ENCODE measurements around the gene VPREB3. TPM values are rescaled to one million over a fixed set of nuclear protein-coding genes. Genes with fewer than 3 reads are reported as not detected.

VPREB3 gene
- total RNA-seq, 2 donors from 2014 or later: not detected

DNA sequence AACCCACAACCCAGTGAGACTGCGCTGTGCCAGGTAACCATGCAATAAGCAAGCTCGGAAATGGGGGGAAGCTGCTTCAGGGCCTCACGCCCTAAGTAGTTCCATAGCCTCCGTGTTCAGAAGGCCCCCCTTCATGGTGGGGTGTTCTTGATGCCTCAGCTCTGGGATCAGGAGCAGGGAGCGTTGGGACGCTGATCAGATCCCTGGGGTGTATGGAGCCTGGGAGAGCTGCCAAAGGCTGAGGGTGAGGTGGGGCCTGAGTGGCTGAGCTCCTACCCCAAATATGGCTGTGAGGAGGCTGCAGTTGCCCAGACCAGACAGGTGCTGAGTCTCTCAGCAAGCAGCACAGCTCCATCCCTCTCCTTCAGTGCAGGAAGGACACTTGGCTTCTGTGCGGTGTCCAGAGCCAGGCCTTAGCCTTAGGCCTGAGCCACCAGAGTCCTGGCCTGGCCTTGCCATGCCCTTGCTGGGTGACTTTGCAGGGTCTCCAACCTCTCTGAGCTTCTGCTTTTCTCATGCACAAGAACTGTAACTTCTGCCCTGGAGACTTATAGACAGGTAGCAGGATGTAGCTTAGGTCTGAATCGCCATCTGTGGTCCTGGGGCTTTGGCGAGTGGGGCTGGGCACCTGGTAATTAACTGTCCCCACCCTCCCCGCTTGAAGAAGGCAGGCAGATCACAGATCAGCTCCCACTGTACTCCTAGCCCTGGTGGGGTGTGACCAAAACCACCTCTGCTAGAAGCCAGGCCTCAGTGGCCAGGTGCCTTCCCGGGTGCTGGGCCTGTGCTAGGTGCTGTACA, 23.8 kb upstream of the VPREB3 start:
- H3K9me3 ChIP-seq: no peaks in the 10 kb centered on the region
- peaks cover 0 to 46% of the 10 kb centered on the region in 2 donors for H3K4me1 ChIP-seq
- TF ChIP-seq, protein P1, sequence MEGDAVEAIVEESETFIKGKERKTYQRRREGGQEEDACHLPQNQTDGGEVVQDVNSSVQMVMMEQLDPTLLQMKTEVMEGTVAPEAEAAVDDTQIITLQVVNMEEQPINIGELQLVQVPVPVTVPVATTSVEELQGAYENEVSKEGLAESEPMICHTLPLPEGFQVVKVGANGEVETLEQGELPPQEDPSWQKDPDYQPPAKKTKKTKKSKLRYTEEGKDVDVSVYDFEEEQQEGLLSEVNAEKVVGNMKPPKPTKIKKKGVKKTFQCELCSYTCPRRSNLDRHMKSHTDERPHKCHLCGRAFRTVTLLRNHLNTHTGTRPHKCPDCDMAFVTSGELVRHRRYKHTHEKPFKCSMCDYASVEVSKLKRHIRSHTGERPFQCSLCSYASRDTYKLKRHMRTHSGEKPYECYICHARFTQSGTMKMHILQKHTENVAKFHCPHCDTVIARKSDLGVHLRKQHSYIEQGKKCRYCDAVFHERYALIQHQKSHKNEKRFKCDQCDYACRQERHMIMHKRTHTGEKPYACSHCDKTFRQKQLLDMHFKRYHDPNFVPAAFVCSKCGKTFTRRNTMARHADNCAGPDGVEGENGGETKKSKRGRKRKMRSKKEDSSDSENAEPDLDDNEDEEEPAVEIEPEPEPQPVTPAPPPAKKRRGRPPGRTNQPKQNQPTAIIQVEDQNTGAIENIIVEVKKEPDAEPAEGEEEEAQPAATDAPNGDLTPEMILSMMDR (IDR thresholded peaks at IDR 0.05): no peak
- H3K27ac ChIP-seq: peak overlapping the region; percentile 55 to 66
- H3K36me3 ChIP-seq: no peaks in the 10 kb centered on the region
- no peaks in the 10 kb centered on the region for H3K27me3 ChIP-seq
- no peak overlapping the region for H3K4me3 ChIP-seq
- no peak for DNase-seq (ENCODE audit: low spot score)

DNA sequence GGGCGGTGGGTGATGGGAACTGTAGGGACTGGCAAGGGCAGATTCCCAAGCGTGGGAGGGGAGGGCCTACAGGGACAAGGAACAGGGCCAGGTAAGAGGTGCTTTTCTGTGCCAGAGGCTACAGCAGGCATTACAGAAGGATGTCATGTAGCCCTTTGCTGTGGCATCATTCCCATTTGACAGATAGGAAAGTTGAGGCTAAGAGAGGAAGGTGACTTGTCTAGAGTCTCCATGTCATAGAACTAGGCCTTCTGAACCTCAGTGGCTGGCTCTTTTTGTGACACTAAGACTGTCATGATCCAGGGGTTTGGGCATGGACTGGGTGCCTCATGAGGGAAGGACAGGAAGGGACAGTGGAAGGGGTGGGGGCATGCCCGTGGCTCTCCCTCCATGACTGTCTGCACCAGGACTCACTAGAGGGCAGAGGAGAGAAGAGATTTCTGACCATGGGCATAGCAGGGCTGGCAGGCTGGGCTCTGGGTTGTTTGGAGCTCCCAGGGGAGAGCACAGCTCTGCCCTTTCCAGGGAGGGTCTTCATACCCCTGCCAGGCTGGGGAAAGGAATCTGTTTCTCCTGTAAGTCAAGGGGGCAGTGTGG, 21.7 kb upstream of the VPREB3 start:
- H3K27me3 ChIP-seq: no peaks in the 10 kb centered on the region
- H3K4me1 ChIP-seq: peaks cover 0 to 49% of the 10 kb centered on the region in 2 donors
- no peak for DNase-seq (ENCODE audit: low spot score)
- TF ChIP-seq, protein P1 (IDR thresholded peaks at IDR 0.05): peak in 1 of 2 donors; percentile 19
- H3K9me3 ChIP-seq: no peaks in the 10 kb centered on the region
- H3K27ac ChIP-seq: peak overlapping the region; percentile 23 to 87
- no peaks in the 10 kb centered on the region for H3K36me3 ChIP-seq
- H3K4me3 ChIP-seq: no peak overlapping the region

DNA sequence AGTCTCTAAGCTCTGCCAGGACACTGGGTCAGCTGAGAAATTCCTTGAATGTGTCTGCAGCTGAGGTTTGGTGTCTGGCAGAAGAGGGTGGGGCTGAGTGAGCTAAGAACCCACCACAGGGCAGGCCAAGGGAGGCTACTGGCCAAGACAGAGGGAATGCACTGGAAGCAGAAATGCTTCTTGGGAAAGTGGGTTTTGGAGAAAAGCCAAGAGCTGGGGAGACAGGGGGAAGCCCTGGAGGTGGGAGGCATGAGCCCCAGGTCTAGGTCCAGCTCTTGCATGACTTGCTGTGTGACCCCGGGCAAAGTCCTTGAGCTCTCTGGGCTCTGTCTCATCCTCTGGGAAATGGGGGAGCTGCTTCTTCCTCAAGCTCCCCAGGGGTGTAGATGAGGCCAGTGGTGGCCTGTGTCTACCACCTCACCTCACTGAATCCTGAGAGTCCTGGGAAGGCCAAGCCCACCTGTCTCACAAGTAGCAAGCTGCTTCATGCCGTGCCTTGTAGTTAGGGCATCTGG, 20.8 kb upstream of the VPREB3 start:
- TF ChIP-seq, protein P1 (IDR thresholded peaks at IDR 0.05): no peak
- no peaks in the 10 kb centered on the region for H3K9me3 ChIP-seq
- H3K27me3 ChIP-seq: no peaks in the 10 kb centered on the region
- peak overlapping the region; percentile 79 to 87 for H3K27ac ChIP-seq
- peaks cover 0 to 51% of the 10 kb centered on the region in 2 donors for H3K4me1 ChIP-seq
- no peaks in the 10 kb centered on the region for H3K36me3 ChIP-seq
- no peak overlapping the region for H3K4me3 ChIP-seq
- no peak for DNase-seq (ENCODE audit: low spot score)

DNA sequence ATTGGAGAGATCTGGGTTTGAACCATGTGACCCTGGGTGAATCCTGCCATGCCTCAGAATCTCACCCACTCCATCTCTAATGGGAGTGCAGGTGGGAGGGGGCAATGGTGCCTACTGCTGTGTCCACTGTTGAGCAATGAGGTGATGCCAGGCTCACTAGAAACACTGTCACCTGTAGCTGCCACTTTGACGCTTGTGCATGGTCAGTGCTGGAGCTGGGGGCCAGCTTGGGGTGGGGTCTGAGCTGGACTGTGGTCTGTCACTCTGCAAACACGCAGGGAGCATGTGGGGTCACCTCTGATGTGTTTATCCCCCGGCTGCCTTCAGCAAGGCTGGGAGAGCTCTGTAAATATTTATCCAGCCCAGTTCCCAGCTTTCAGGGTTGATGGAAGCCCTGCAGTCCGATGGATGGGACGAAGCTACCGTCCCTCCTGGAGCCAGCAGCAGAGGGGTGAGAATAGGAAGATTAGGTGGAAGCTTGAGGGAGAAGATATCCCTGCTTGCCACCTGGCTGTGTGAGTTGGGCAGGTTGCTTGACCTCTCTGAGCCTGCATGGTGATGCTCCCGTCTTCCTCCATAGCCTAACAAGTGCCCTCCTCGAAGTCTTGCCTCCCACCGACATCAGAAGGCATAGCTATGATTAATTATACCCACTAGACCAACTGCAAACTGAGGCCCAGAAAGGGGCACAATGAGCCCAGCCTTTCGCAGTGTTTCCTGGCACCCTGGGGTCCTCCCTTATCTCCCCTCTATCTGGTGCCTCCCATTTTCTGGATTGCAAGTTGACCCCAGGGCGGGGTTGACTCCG, 20.1 kb upstream of the VPREB3 start:
- no peak overlapping the region for H3K4me3 ChIP-seq
- H3K27me3 ChIP-seq: no peaks in the 10 kb centered on the region
- DNase-seq (ENCODE audit: low spot score): no peak
- peak overlapping the region; percentile 79 to 87 for H3K27ac ChIP-seq
- TF ChIP-seq, protein P1 (IDR thresholded peaks at IDR 0.05): no peak
- no peaks in the 10 kb centered on the region for H3K9me3 ChIP-seq
- no peaks in the 10 kb centered on the region for H3K36me3 ChIP-seq
- H3K4me1 ChIP-seq: peaks cover 0 to 51% of the 10 kb centered on the region in 2 donors

DNA sequence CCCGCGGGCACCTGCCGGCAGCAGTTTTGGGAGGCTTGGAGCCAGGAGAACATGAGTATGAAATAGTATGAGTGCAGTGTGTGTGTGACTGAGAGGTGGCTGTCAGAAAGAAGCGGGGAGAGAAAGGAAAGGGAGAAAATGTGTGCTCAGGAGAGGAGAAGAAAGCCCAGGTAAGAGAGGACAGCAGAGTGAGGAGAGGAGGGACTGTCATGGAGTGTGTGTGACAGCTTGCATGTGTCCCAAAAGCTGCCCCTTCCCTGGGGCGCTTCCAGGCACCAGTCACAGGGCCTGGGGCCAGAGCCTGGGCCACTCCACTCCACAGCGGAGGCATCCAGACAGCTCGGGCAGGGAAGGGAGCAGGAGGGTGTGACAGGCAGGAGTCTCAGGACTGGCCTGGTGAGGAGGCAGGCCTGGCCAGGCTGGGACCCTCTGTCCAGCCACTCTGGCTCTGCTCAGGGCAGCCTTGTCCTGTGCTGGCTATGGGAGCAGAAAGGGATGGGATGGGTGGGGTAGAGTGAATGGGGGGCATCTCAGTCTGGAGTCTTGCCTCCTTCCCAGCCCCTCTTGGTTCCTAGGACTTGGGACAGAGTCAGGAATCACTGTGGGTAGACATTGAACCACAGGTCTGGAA, 19.4 kb upstream of the VPREB3 start:
- Histone ChIP-seq H3K4me1 (peaks cover 0 to 58% of the 10 kb centered on the region in 2 donors), H3K4me3 (peak overlapping the region in 1 of 2 donors; percentile 56), H3K27ac (peak overlapping the region; percentile 79 to 87), H3K27me3 (no peaks in the 10 kb centered on the region), H3K9me3 (no peaks in the 10 kb centered on the region), H3K36me3 (no peaks in the 10 kb centered on the region)
- TF ChIP-seq, protein P1 (IDR thresholded peaks at IDR 0.05): no peak
- no peak for DNase-seq (ENCODE audit: low spot score)

Measured in right atrium auricular region (tissue), 2 donors.